Stomach (tissue), 9 donors: ENCODE measurements around the gene TTR. TPM values are rescaled to one million over a fixed set of nuclear protein-coding genes. Genes with fewer than 3 reads are reported as not detected.

ENCODE experiments used
- DNase-seq, 2 donors: peaks; one replicate each; pipeline versions ENCODE4 v3.0.0 to v3.0.0-alpha.2; 2013 to 2019
- H3K27ac ChIP-seq, 5 donors: fragments of 200-600 bp in 4 of 5; sonication (generic) in 4 of 5; one replicate each; pipeline ENCODE4 v1.5.1; 2013 to 2019; ENCODE audit warnings: mild to moderate bottlenecking in 1 of 5, moderate library complexity in 1 of 5
- H3K27me3 ChIP-seq, 3 donors: fragments of 200-600 bp; sonication (generic); one replicate each; pipeline ENCODE4 v1.5.1; 2017 to 2019; ENCODE audit warnings: mixed run types in 1 of 3
- H3K36me3 ChIP-seq, 4 donors: fragments of 200-600 bp; sonication (generic); 1 replicate in 3 of 4; 2 replicates in 1 of 4; pipeline ENCODE4 v1.5.1; 2016 to 2019
- H3K4me1 ChIP-seq, 4 donors: fragments of 200-600 bp; sonication (generic); one replicate each; pipeline ENCODE4 v1.5.1; 2016 to 2019
- H3K4me3 ChIP-seq, 4 donors: fragments of 200-600 bp; sonication (generic) in 3 of 4; one replicate each; pipeline ENCODE4 v1.5.1; 2016 to 2019; ENCODE audit warnings: mild to moderate bottlenecking in 1 of 4
- H3K9me3 ChIP-seq, 4 donors: fragments of 200-600 bp; sonication (generic); one replicate each; pipeline ENCODE4 v1.5.1; 2016 to 2019
- CTCF ChIP-seq, 7 experiments: fragments of 450-650 bp in 4 of 7; fragments of 200-600 bp in 3 of 7; sonication (generic) in 3 of 7; IDR thresholded peaks; one replicate each; pipeline ENCODE4 v1.5.1; 2016 to 2019; ENCODE audit warnings: antibody characterized with exemption in 7 of 7, control low read depth in 2 of 7, mild to moderate bottlenecking in 1 of 7
- EP300 ChIP-seq: sonication (generic); formaldehyde crosslinking; IDR thresholded peaks from one replicate; pipeline ENCODE4 v1.6.1; 2017; ENCODE audit warnings: antibody characterized with exemption
- POLR2A ChIP-seq, 4 donors: fragments of 450-650 bp; IDR thresholded peaks; one replicate each; pipeline ENCODE4 v1.6.1; 2016; ENCODE audit warnings: antibody characterized with exemption in 4 of 4, control low read depth in 2 of 4, mild to moderate bottlenecking in 1 of 4, moderate library complexity in 1 of 4
- POLR2AphosphoS5 ChIP-seq, 3 donors: sonication (generic); formaldehyde crosslinking; IDR thresholded peaks; one replicate each; pipeline ENCODE4 v1.6.1; 2016; ENCODE audit warnings: antibody characterized with exemption in 3 of 3
- WGBS, 5 donors: extraction: QIAGEN DNeasy Blood & Tissue Kit in 3 of 5; methylation state at CpG; one replicate each; pipeline versions ENCODE4 v1.1.5 to v1.1.7; 2013 to 2018; 5-methylcytosine and 5-hydroxymethylcytosine counted together
- intact Hi-C: fragments of 100-400 bp; cut with DNase I; formaldehyde crosslinking; loops from one replicate; pipeline ENCODE4 v1.15.1; 2023; ENCODE audit warnings: low total_unique reads
- polyA plus RNA-seq, 3 donors: library from polyadenylated mRNA; stranded (reverse); fragments of 200-250 nt; gene quantifications; one replicate each; pipeline ENCODE4 v1.2.3, GENCODE V29; 2013
- total RNA-seq, 5 donors: library from RNA; depleted of rRNA; stranded (reverse); fragments of >200 nt; gene quantifications; one replicate each; pipeline versions ENCODE4 v1.1.0 to v1.2.3, GENCODE V29; 2014 to 2016
- donor health status: healthy with polysubstance abuse.
- donor health status: Bipolar disorder and iron deficiency.
- donor health status: healthy.

The TTR gene
- total and polyA plus RNA-seq, 8 donors = 2.5 to 24.8 (median 8.0) TPM; not detected in 3

GRCh38 chr18:31565782-31566512 lies 25.7 kb upstream of the TTR start:
- Histone ChIP-seq H3K36me3 (no peaks in the 10 kb centered on the region), H3K27ac (no peak overlapping the region), H3K27me3 (no peaks in the 10 kb centered on the region), H3K4me3 (no peak overlapping the region), H3K4me1 (peaks cover 0 to 5% (median 0%) of the 10 kb centered on the region in 4 donors), H3K9me3 (no peaks in the 10 kb centered on the region)
- intact Hi-C loops = no loop called here
- no peak for TF ChIP-seq CTCF (IDR thresholded peaks at IDR 0.05)
- no peak for TF ChIP-seq POLR2A (IDR thresholded peaks at IDR 0.05)
- no peak for TF ChIP-seq POLR2AphosphoS5 (IDR thresholded peaks at IDR 0.05)
- no peak for TF ChIP-seq EP300
- DNase-seq = no peak
- WGBS, 5 donors = 76 to 81% (median 78%) methylated on average over 10 of the region's 10 CpGs

GRCh38 chr18:31566576-31567306 lies 24.9 kb upstream of the TTR start:
- no peak for DNase-seq
- TF ChIP-seq CTCF (IDR thresholded peaks at IDR 0.05) (no peak), POLR2AphosphoS5 (IDR thresholded peaks at IDR 0.05) (no peak), POLR2A (IDR thresholded peaks at IDR 0.05) (no peak), EP300 (no peak)
- Histone ChIP-seq H3K4me1 (peaks cover 0 to 5% (median 0%) of the 10 kb centered on the region in 4 donors), H3K27me3 (no peaks in the 10 kb centered on the region), H3K27ac (no peak overlapping the region), H3K4me3 (no peak overlapping the region), H3K36me3 (no peaks in the 10 kb centered on the region), H3K9me3 (no peaks in the 10 kb centered on the region)
- intact Hi-C loops = no loop called here
- 55 to 65% (median 59%) methylated on average over 4 of the region's 4 CpGs for WGBS, 5 donors

GRCh38 chr18:31572368-31572767 lies 19.3 kb upstream of the TTR start:
- DNase-seq = no peak
- WGBS, 5 donors = 73 to 82% (median 78%) methylated on average over 7 to 9 of the region's 9 CpGs
- no peaks in the 10 kb centered on the region for H3K9me3 ChIP-seq
- H3K36me3 ChIP-seq = no peaks in the 10 kb centered on the region
- H3K4me1 ChIP-seq = no peaks in the 10 kb centered on the region
- H3K4me3 ChIP-seq = no peak overlapping the region
- TF ChIP-seq EP300 (no peak), CTCF (IDR thresholded peaks at IDR 0.05) (no peak)
- no peaks in the 10 kb centered on the region for H3K27me3 ChIP-seq
- no peak overlapping the region for H3K27ac ChIP-seq
- intact Hi-C loops = no loop called here

- intact Hi-C loops = no loop called here
- H3K4me1 ChIP-seq = no peaks in the 10 kb centered on the region
- no peak overlapping the region for H3K27ac ChIP-seq
- no peak for DNase-seq
- no peaks in the 10 kb centered on the region for H3K36me3 ChIP-seq
- no peaks in the 10 kb centered on the region for H3K27me3 ChIP-seq
- H3K4me3 ChIP-seq = no peak overlapping the region
- H3K9me3 ChIP-seq = no peaks in the 10 kb centered on the region
- TF ChIP-seq POLR2AphosphoS5 (IDR thresholded peaks at IDR 0.05) (no peak), EP300 (no peak), POLR2A (IDR thresholded peaks at IDR 0.05) (no peak), CTCF (IDR thresholded peaks at IDR 0.05) (no peak)
- WGBS, 5 donors = 87 to 94% (median 90%) methylated on average over 3 of the region's 3 CpGs
Measured at GRCh38 chr18:31573051-31573450, 18.6 kb upstream of the TTR start.
